IPS DF 6.9 (cell line): ENCODE measurements around the gene NMNAT3.

ENCODE experiments used
- DNase-seq: peaks from one replicate; pipeline ENCODE4 v3.0.0-alpha.2; 2013; ENCODE audit warnings: low read depth, low spot score
- H3K27ac ChIP-seq: one replicate; pipeline ENCODE4 v1.5.1; 2013; ENCODE audit warnings: low read length, control low read depth
- H3K27me3 ChIP-seq: 2 replicates; pipeline ENCODE4 v1.6.1; 2013; ENCODE audit warnings: mild to moderate bottlenecking, low read length; ENCODE audit not compliant: control insufficient read depth, insufficient read depth
- H3K36me3 ChIP-seq: 2 replicates; pipeline ENCODE4 v1.6.1; 2013; ENCODE audit warnings: low read length; ENCODE audit not compliant: control insufficient read depth, insufficient read depth
- H3K4me1 ChIP-seq: 2 replicates; pipeline ENCODE4 v1.6.1; 2013; ENCODE audit warnings: low read length; ENCODE audit not compliant: control insufficient read depth, insufficient read depth
- H3K4me3 ChIP-seq: 2 replicates; pipeline ENCODE4 v1.5.1; 2013; ENCODE audit warnings: mild to moderate bottlenecking, low read length
- H3K9me3 ChIP-seq: 2 replicates; pipeline ENCODE4 v1.6.1; 2013; ENCODE audit warnings: low read length, inconsistent platforms; ENCODE audit not compliant: control insufficient read depth, insufficient read depth
- WGBS: extraction: QIAGEN DNeasy Blood & Tissue Kit; methylation state at CpG from one replicate; pipeline ENCODE4 v1.1.7; 2013; ENCODE audit warnings: mixed read lengths, missing lambda C conversion rate; ENCODE audit not compliant: insufficient read length, insufficient coverage; 5-methylcytosine and 5-hydroxymethylcytosine counted together

NMNAT3 gene

DNA sequence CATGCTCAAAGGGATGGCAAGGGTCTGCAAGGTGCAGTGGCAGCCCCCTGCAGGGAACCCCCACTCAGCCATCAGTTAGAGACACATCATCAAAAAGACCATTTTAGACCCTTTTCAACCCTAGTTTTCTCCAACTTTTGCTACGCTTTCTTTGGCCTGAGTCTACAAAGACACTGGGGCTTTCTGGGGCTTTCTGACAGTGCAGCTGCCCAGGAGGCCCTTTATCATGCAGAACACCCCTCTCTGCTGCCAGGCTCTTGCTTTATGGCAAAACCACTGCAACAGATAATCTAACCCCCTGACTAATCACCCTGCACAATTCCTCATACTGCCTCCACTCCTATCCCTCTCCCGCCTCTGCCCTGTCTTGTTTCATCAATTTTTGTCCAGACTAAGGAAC is 2.4 kb downstream of the NMNAT3 start:
- Histone ChIP-seq H3K36me3 (no peaks in the 10 kb centered on the region), H3K4me1 (peaks cover 6% of the 10 kb centered on the region), H3K27me3 (peaks cover 14% of the 10 kb centered on the region; the same call in 1 of the 2 replicates), H3K27ac (no peak overlapping the region), H3K4me3 (no peak overlapping the region), H3K9me3 (no peaks in the 10 kb centered on the region)
- WGBS = no CpG with 5 or more reads among the region's 2 CpGs
- no peak for DNase-seq

DNA sequence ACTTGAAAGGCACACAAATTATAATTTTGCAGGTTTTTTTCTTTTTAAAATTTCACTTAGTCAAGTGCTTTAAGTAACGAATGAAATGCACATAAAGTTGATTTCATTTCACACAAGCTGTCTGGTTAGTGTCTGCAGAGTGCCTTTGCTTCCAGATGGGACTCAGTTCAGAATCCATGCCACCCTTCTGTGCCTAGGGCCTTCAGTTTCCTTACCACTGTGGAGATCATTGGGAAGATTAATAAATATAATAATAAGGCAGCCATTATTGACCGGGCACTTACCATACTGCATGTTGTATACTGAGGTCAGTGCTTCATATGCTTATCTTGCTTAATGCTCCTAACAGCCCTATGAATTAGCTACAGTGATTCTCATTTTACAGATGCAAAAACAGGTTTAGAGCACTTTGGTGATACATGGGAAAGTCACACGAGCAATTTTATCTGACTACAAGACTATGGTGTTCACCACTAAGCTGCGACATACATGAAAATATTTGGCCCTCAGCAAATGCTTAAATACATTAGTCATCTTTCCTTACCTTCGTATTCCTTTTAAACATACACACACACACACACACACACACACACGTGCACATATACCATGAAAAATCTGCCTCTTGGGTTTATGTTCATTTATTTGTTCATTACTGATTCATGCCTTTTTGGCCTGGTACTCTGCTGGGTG is 3.1 kb downstream of the NMNAT3 start:
- Histone ChIP-seq H3K27ac (no peak overlapping the region), H3K4me3 (no peak overlapping the region), H3K9me3 (no peaks in the 10 kb centered on the region), H3K27me3 (peaks cover 14% of the 10 kb centered on the region; the same call in 1 of the 2 replicates), H3K36me3 (no peaks in the 10 kb centered on the region), H3K4me1 (peaks cover 6% of the 10 kb centered on the region)
- DNase-seq = no peak
- 100% methylated on average over 1 of the region's 6 CpGs for WGBS

DNA sequence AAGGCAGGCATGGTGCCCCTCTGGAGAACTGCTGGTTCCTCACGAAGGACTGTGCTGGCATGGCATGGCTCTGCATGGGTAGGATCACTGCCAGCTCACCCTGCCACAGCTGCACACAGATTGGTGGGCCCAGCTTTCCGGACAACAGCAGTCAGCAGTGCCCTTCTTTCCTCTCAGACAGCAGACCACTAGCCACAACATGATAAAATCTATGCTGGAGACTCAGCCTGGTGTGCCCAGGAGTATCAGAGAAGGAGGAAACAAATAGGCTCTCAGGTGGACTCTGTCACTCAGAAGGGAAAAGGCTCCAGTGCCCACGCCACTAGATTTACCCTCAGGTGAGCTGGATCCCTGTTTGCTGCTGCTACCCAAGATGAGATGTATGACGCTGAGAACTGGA is 4.9 kb downstream of the NMNAT3 start:
- H3K27ac ChIP-seq = no peak overlapping the region
- no peak for DNase-seq
- H3K36me3 ChIP-seq = no peaks in the 10 kb centered on the region
- WGBS = no CpG with 5 or more reads among the region's 4 CpGs
- no peaks in the 10 kb centered on the region for H3K9me3 ChIP-seq
- peaks cover 14% of the 10 kb centered on the region; the same call in 1 of the 2 replicates for H3K27me3 ChIP-seq
- H3K4me1 ChIP-seq = peaks cover 6% of the 10 kb centered on the region
- no peak overlapping the region for H3K4me3 ChIP-seq

DNA sequence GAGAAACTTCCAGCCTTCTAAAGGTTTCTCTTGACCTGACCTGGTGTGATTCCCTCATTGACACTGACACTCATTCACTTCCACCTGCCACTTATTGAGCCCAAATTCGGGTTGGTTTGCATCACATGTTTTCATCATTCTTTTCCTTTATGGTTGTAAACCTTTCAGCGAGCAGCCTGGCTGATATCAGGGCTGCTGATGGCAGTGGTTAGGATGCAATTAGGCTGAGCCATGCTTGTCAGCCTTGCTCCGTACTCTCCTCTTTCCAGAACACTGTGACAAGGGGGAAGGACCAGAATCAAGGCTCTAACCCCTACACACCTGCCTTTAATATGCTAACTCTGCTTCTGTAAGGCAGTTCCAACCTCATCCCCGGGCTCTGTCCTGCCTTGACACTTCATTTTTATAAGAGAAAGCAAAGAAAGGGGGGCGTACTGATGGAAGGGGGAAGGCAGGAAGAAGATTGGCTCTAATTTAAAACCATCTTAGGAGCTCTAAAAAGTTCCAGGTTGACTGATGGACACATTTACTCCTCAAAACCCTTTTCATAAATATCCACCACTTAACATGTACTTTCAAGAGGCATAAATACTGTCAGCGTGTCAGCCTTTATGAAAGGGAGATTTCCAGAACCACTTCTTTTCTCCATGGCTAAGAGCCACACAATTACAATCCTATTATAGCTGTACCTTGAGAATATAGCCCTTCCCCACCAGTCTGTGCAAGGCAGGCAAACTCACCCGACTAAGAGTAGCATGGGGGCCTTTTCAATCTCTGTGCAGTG is 5.7 kb downstream of the NMNAT3 start:
- Histone ChIP-seq H3K27me3 (peaks cover 12% of the 10 kb centered on the region; the same call in 1 of the 2 replicates), H3K4me1 (peaks cover 4% of the 10 kb centered on the region), H3K27ac (no peak overlapping the region), H3K36me3 (no peaks in the 10 kb centered on the region), H3K9me3 (no peaks in the 10 kb centered on the region), H3K4me3 (no peak overlapping the region)
- DNase-seq = no peak
- no CpG with 5 or more reads among the region's 7 CpGs for WGBS

DNA sequence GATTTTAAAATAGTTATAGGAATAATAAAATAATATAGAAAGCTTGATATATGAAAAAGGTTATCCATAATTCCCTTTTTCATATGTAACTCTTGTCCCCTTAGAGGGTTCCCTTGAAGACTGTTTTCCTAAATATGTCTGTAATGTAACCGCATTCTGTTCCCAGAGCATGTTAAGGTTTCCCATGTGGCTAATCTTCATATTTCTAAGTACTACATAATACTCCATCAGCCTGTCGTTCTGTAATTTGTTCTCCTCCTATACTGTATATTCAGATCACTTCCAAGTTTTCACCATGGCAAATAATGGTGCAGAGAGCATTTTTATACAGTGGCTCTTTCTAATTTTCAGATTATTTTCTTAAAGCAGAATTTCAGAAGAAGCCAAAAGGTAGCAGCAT is 6.7 kb downstream of the NMNAT3 start:
- no peaks in the 10 kb centered on the region for H3K36me3 ChIP-seq
- H3K4me1 ChIP-seq = peaks cover 4% of the 10 kb centered on the region
- no peak overlapping the region for H3K4me3 ChIP-seq
- H3K27me3 ChIP-seq = peaks cover 4% of the 10 kb centered on the region; the same call in 1 of the 2 replicates
- no peaks in the 10 kb centered on the region for H3K9me3 ChIP-seq
- no CpG with 5 or more reads among the region's 2 CpGs for WGBS
- DNase-seq = no peak
- no peak overlapping the region for H3K27ac ChIP-seq

DNA sequence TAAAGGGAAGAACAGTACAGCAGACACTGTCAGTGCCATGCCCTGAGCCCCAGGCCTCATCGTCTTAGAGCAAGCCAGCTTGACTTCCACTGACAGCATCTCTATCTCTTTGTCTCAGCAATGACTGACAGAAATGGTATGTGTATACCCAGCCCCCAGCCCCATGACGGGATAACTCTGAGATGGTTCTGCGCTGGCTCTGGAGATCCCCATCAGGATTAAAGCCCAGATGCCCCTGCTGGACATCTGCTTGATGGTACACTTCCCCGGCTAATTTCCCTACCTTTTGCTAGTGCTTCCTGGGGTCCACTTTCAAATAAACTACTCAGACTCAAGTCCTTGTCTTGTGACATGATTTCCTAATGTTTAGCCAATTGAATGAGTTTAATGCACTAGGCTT is 7.6 kb downstream of the NMNAT3 start:
- DNase-seq = no peak
- peaks cover 3% of the 10 kb centered on the region for H3K4me1 ChIP-seq
- no CpG with 5 or more reads among the region's 4 CpGs for WGBS

DNA sequence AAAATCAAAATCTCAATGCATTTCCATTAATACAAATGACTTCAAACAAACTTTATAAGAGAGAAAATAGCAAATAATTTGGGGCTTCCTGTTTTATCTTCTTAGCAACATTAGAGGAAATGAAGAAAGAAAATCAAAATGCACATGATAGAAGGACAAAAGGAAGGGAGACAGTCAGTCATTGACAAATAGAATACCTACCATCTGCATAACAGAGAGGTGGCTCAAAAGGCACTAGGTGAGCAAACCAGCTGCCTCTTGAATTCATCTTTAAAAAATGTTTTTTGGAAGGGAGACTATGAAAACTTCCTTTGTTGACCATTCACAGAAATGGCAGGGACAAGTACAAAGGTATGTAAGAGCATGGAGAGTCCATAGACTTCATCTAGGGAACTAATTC is 9.4 kb downstream of the NMNAT3 start:
- Histone ChIP-seq H3K4me3 (no peak overlapping the region), H3K4me1 (no peaks in the 10 kb centered on the region), H3K36me3 (no peaks in the 10 kb centered on the region), H3K9me3 (no peaks in the 10 kb centered on the region), H3K27ac (no peak overlapping the region), H3K27me3 (no peaks in the 10 kb centered on the region)
- DNase-seq = no peak

More for the DNA sequence above, 7.6 kb downstream of the NMNAT3 start:
- H3K27ac ChIP-seq = no peak overlapping the region
- no peak overlapping the region for H3K4me3 ChIP-seq
- no peaks in the 10 kb centered on the region for H3K9me3 ChIP-seq
- no peaks in the 10 kb centered on the region; the same call in 1 of the 2 replicates for H3K27me3 ChIP-seq
- H3K36me3 ChIP-seq = no peaks in the 10 kb centered on the region

DNA sequence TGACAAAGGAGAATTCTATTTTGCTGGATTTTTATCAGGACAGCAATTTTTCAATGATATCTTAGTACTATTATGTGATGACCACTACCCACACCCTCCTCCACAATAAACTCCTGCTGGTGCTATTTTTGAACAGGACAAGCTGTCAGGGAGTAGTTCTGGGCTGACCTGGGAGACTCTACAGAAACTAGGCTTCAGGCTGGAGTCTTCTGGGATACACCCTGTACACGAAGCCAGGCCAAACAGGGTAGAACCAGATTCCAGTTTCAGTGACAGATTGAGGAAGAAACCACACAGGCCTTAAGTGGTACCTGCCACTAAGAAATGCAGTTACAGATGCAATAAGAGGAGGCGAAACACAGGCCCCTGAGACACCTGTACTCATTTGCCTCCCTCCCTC is 12.8 kb downstream of the NMNAT3 start:
- no peaks in the 10 kb centered on the region for H3K36me3 ChIP-seq
- WGBS = no CpG with 5 or more reads among the region's 2 CpGs

DNA sequence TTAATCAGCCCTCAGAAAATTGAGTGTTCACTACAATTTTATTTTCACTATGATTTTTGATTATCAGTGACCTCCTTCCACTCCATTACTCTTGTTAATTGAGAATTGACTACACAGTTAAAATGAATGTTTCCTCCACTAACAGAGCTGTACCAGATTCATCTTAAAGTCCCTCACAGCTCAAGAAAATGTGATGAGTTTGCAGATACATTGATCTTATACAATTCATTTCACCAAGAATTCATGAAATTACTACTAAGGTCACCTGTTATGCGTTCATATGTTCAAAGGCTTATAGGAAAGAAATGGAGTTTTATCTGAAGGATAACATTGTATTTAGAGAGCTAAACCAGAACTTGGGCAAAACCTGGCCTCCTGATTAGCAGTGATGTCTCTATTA is 17.5 kb downstream of the NMNAT3 start:
- H3K27me3 ChIP-seq = no peaks in the 10 kb centered on the region
- no peaks in the 10 kb centered on the region for H3K9me3 ChIP-seq
- H3K36me3 ChIP-seq = no peaks in the 10 kb centered on the region
- no peaks in the 10 kb centered on the region; the same call in 1 of the 2 replicates for H3K4me1 ChIP-seq
- DNase-seq = no peak
- H3K27ac ChIP-seq = no peak overlapping the region
- WGBS = no CpG with 5 or more reads among the region's 1 CpG
- H3K4me3 ChIP-seq = no peak overlapping the region

More for the DNA sequence above, 12.8 kb downstream of the NMNAT3 start:
- H3K27me3 ChIP-seq = no peaks in the 10 kb centered on the region
- H3K9me3 ChIP-seq = no peaks in the 10 kb centered on the region
- H3K4me1 ChIP-seq = no peaks in the 10 kb centered on the region
- DNase-seq = no peak
- H3K27ac ChIP-seq = no peak overlapping the region
- H3K4me3 ChIP-seq = no peak overlapping the region

DNA sequence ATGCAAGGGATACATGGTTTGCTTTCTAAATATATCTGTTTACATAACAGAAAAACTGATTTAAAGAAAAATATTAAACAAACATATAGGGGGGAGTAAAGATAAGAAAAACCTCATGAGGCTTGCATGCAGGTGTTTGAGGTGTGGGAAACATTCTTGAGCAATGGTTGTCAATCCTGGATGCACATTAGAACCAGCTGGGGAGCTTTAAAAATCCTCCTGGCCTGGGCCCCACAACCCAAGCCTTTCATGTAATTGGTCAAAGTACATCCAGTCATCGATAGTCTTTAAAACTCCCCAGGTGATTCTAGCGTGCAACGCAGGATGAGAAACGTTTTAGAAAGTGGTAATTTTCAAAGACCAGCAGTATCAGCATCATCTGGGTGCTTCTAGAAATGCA is 18.3 kb downstream of the NMNAT3 start:
- Histone ChIP-seq H3K27ac (no peak overlapping the region), H3K27me3 (no peaks in the 10 kb centered on the region), H3K9me3 (no peaks in the 10 kb centered on the region), H3K4me1 (peaks cover 6% of the 10 kb centered on the region), H3K36me3 (no peaks in the 10 kb centered on the region), H3K4me3 (no peak overlapping the region)
- no CpG with 5 or more reads among the region's 4 CpGs for whole genome bisulfite sequencing
- DNase-seq = no peak
